ENCODE measurements around the gene CHD3.

The CHD3 gene

DNA sequence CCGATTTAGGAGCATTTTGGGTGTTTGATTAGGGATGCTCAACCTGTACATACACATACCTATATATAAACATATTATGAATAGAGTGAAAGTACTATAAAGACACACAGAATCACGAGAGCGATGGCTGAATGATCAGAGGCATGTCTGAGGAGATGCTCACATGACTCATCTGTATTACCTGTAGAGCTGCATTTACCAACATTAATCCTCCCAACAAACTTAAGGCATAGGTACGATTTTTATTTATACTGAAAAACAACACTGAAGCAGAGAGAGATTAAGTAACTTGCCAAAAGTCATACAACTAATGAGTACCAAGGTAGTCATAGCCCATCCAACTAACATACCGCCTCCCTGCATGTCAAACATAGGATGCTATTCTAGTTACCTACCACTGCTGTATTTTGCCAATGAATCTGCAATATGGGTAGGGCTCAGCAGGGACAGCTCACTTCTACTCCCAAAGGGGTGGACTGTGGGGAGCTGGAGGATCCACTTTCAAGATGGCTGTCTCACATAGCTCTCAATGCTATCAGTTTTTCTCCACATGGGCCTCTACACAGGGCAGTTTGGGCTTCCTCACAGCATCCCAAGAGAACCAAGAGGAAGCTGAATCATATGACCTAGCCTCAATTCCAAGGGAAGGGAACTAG, 23.5 kb upstream of the CHD3 start:
- DNase-seq (ENCODE audit: low read depth) = no peak

DNA sequence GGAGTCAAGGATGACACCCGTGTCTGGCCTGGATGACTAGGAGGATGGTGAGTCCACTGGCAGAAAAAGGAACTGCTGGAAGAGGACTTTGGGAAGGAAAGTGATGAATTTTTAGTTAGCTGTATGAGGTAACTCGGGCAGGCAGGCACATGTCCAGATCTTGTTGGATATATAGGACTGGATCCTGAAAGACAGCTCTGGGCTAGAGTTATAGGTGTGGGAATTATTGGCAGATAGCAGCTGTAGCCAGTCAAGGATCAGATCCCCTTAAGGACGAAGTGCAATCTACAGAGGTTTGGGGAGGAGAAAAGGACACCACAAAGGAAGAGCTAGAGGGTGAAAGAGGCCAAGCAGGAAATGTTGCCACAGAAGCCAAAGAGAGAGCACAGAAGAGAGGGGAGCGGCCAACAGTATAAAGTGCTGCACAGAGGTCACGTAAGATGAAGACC, 20.7 kb upstream of the CHD3 start:
- no peak for DNase-seq (ENCODE audit: low read depth)

DNA sequence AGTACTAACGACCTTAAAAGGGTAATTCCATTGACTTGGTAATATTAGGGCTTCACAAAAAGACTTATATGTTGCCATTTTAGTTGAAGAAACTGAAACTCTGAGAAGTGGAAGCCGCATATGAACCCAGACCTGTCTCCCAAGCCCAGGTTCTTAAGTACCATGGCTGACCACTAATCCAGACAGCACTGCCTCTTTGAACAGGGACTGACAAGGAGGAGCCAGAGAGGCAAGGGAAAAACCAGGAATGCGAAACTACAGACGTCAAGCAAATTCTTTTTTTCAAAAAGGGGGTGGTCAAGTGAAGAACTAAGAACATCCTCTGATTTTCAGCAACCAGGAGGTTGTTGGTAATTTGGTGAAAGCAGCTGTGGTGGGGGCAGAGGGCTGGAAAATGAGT, 15.5 kb upstream of the CHD3 start:
- no peak for DNase-seq (ENCODE audit: low read depth)

DNA sequence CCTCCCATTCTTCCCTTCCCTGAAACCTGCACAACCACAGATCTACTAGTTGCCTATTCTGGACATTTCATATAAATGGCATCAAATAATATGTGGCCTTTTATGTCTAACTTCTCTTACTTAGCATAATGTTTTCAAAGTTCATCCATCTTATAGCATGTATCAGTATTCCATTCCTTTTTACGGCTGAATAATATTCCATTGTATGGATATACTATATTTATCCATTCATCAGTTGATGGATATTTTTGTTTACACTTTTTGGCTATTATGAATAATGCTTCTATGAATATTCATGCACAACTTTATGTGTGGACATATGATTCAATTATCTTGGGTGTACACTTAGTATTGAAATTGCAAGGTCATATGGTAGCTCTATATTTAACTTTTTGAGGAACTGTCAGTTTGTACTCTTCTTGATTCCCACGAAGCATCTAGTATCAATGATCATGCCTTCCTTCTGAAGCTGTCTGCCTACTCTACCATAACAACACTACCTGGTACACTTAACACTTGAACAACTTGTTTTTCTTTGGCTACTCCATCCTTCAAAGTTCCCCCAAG, 12.7 kb upstream of the CHD3 start:
- no peak for DNase-seq (ENCODE audit: low read depth)

DNA sequence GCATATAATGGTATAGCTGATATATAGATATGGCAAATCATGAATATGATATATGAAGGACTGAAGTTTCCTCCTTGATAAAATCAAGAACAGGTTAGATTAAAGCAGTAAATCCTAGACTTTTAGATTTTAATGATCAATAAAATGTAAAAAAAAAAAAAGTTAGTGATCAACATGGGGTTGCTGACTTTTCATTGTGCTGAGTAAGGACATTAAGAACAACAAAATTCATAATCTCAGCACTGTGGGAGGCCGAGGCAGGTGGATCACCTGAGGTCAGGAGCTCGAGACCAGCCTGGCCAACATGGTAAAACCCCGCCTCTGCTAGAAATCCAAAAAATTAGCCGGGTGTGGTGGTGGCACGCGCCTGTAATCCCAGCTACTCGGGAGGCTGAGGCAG, 10.4 kb upstream of the CHD3 start:
- no peak for DNase-seq (ENCODE audit: low read depth)

DNA sequence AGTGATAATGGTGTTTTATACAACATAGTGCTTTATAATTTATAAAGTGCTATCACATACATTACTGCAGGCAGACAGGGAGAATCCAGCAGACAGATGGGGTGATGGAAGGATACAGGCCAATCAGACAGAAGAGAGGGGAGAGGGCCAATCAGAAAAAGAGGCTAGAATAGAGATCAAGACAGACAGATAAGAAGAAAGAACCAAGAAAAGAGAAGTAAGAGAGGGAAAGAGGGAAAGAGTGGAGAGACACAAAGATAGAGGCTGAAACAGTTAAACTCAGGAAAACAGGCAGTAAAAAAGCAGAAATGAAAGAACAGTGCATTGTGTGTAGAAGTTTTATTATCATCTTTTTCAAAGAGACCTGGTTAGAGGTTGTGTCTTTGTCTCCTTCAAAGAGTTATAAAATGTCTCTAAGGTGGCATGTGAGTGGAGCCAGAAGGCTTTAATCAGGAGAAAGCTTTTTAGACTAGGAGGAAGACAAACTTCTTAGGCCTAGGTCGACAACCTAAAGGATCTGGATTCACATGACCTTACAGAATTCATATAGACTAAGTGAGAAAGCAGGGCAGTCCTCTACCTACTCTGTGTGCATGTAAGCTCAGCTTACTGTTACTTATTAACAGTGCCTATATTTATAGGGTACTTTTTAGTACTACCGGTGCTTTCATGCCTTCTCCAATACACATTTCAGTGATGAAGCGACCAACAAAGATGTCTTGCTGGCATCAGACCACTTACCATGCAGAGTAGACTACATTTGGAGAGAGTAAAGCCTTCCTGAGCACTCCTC, 8.3 kb upstream of the CHD3 start:
- DNase-seq (ENCODE audit: low read depth) = no peak

DNA sequence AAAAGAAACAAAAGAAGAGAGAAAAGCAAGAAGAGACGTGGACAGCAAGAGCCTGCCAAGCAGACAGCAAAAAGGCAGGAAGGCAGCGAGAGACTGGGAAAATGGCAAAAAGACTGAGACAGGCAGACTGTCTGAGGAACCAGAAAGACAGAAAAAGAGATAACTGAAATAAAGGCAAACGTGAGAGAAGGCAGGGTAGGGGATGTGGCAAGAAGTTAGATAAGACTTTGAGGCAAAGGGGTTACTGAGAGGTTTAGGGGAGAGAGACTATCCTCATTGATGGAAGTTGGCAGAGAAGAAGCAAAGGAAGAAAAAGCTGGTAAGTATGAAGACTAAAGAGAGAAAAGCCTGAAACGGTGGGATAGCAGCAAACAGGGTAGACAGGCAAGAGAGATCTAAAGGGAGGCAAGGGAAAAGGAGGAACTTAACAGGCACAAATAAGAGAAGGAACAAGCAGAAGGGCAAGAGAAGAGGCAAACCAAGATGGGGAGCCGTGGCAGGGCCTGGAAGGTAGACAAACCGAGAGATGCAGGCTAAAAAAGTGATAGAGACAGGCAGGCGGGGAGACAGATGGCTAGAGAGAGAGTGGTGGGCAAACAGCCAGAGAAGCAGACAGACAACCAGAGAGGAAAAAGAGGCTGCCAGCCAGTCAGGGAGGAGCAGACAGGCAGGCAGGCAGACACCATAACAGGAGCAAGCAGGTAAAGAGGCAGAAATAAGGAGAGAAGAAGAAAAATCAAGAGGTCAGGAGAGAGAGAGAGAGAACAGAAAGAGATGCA, 7.1 kb upstream of the CHD3 start:
- no peak for DNase-seq (ENCODE audit: low read depth)

DNA sequence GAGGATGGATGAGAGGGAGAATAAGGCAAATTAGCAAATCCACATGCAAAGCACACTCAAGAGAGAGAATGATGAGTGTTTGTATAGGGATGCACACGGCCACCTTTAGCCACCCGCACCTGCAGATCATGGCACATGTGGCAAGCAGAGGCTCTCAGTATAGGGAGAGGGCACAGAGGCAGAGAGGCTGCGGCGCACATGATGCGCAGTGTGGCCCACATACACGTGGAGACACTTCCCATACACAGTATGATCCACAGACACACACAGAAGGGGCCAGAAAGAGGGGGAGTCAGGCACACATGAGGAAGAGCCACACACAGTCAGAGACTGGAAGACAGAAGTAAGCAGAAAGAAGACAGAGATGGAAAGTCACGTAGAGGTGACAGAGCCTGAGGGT, 6.5 kb upstream of the CHD3 start:
- DNase-seq (ENCODE audit: low read depth) = no peak

DNA sequence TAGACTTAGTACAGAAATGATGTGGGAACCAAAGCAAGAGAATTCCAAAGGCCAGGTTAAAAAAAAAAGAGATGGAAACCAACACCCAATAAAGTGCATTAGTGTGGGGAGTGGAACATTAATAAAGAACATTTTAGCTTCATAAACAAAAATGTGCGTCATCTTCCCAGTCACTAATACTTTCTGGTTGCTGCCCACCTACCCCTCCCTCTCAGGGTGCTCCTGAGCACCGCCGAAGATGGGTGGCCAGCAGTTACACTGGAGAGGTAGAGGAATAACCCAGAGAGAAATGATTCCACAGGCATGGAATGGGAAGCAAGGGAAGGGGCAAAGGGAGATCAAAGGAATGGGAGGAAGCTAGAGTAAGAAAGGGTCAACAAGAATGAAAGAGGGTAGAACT, 6.0 kb upstream of the CHD3 start:
- DNase-seq (ENCODE audit: low read depth) = no peak

DNA sequence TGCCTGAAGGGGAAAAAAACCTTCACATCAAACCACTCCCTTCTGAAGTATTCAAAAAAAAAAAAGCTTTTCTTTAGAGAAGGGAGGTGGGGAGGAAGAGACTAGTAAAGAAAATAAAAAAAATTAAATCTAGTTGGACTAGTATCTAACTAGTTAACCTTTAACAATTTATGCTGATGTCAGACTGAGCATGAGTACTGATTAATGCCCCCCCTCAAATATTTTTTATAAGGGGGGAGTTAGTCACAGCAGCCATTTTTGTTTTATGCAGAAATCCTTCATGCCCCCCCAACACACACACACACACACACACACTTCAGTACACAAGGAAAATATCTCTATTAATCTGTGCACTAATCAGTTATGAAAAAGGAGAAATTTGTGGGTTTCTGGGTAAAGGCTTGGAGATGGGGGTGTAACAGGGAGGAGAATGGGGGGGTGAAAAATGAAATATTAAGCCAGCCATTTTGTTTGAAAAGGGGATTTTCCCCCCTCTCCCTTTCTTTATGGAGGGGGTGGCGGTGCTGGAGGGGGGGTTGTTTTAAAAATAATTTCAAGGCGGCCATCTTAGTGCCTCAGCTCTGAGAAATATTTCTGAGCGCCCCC, 4.7 kb upstream of the CHD3 start:
- no peak for DNase-seq (ENCODE audit: low read depth)

DNA sequence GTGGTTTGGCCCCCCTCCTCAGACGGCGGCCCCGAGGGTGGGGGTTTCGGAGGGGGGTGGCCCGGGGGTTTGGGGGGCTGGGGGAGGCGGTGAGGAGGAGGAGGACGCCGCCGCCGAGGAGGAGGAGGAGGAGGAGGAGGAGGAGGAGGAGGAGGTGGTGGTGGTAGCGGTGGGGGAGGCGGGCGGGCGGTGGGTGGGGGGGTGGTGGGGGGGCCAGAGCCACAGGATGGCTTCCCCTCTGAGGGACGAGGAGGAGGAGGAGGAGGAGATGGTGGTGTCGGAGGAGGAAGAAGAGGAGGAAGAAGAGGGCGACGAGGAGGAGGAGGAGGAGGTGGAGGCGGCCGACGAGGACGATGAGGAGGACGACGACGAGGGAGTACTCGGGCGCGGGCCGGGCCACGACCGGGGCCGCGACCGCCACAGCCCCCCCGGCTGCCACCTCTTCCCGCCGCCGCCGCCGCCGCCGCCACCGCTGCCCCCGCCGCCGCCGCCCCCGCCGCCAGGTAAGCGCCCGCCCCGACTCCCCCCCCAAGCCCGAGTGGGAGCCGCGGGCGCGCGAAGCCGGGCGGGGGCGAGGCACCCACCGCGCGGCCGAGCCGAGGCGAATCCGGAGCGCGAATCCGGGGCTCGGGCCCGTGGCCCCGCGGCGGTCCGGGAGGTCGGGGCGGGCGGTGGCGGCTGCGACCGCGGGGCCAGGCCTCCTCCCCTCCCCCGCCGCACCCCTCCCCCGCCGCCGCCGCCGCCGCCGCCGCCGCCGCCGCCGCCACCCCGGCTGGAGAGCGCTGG, 3.8 kb upstream of the CHD3 start:
- no peak for DNase-seq (ENCODE audit: low read depth)

DNA sequence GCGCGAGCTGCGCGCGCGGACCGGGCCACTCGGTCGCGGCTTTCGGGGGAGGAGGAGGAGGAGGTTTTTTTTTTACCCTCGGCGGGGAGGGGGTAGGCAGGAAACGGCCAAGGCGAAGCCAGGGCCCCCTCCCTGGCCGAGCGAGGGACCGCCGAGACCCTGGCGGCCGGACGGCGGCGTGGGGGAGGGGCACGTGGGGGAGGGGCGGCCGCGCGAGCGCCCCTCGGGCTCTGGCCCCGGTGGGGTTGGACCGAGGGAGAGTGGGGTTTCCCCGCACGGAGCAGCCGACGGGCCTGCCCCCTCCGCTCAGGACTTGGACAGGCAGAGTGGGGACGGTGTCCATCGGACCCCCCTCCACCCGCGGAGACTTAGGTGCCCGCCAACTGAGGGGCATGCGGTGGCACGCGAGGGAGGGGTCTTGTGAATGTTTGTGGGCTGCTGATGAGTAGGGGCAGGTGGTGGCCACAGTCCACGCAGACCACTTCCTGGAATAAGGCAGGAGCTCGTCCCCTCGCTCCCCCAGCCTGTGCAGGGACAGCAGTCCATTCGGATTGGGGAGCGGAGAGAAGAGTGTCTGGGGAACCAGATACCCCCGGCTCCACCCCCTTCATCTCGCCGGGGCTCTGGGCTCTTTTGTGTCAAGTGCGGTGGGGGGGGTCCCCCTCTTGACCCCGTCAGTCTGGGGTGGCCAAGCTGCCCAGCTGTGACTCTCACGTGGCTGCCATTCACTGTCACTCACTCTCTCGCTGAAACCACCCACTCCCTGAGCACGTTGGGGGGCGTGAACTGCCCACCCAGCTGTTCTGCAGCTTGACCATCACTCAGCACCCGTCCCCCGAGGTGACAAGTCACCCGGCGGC, 3.0 kb upstream of the CHD3 start:
- DNase-seq (ENCODE audit: low read depth) = no peak

DNA sequence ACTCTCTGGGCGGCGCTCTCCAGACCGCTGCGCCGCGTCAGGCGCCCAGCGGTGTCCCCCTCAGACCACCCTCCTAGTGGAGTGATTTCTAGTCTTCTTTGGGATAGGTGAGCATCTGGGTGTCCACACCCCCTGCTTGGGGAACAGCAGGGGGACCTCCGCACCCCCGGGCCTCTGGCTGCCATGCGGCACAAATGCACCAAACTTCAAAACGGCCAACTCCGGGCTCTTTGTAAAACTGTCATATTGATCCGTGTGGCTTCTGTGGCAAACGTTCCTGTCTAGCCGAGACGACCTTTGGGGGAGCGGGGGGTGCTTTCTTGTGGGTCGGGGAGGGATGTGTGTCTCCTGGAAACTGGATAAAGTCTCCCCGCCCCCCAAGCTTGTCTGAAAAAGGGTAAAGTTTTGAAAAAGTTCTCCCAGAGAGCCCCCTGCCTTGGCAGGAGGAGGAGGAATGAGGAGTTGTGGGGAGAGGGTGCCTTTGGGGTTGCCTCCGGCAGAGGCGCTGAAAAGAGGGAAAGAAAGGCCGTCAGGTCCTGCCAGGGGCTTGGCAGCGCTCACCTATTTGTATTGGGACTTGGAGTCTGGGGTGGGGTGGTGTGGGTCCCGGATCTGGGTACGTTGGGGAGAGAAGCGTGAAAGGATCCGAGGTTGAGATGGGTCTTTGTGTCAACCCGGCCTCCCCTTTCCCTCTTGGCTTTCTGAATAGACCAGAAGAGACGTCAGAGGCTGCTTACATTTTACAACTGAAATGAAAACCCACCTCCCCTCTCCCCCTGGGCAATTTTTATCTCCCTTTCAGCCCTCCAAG, 2.2 kb upstream of the CHD3 start:
- DNase-seq (ENCODE audit: low read depth) = no peak

DNA sequence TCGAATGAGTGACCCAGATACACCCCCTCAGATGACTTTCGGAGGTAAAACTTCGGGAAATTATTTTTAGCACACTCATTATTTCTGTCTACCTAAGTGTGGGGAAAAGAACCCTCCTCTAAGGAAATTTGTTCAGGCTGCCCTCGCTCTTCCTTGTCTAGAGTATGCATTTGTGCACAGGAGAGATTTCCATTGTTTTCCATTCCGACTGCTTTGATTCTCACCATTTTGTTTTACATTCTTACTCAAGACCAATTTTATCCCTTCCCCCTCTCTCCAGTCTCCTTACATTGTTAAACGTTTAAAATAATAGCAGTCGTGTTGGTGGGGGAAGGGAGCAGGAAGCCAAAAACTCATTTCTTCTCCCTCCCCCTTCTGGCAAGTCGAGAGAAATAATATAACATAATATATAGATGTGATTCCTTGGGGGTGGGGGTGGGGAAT, 1.5 kb upstream of the CHD3 start:
- no peak for DNase-seq (ENCODE audit: low read depth)

DNA sequence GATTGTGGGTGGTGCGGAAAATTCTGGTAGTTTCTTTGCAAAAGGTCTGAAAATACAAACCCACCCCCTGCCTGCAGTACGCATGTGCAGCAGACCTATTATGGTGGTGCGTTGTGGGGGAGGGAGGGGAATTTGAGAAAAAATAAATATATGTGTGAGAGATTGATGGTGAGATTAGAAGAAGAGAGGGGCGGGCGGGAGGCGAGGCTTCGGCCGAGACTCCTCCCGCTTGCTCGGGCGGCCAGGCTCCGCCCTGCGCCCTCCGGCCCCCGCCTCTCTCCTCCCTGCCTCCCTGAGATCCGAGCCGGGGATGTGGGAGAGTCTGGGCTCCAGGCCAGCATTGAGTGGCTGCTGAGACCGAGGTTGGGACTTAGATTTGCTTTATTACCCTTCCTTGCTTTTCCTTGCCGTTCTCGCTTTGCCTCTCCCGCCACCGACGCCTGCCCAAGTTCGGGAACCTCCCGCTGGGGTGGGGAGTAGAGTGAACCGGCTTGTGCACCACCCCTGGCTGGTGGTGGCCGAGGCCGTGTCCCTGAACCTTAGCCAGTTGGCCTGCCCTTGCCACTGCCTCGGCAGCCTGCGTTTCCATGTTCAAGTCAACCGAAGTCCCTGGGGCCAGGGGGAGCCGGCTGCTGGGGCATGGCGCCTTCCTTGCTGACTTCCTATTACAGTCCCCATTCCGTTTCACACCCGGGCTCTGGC, 956 bp upstream of the CHD3 start:
- peak; percentile 94 for DNase-seq (ENCODE audit: low read depth)

DNA sequence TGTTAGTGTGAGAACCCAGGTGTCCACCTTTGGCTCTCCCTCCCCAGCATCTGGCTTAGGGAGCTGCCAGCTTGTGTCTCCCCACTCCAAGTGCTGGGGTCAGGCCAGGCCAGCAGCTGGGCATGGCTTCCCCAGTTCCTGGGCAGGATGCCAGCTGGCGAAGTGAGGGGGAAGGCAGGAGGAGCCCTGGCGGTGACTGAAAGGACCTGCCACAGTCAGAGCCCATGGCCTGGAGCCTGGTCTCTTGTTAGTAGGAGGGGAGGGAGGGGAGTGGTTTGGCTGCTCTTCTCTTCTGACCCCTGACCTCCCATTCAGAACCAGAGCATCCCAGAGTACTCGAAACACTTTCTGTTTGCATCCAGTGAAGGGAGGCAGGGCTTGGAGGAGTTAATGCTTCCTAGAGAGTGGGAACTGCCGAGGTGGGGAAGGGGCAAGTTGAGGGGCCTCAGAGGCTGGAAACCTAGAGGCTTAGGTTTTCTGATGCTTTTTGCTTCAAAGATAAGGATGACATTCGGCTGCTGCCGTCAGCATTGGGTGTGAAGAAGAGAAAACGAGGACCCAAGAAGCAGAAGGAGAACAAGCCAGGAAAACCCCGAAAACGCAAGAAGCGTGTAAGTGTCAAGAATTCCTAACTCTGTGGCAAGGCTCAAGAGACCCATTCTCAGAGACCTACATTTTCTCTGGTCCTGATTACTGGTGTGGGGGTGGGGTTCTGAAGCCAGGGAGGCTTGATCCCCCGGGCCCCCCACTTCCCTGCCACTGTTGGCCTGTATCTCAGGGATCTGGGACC, 772 bp downstream of the CHD3 start:
- DNase-seq (ENCODE audit: low read depth) = peak; percentile 98

DNA sequence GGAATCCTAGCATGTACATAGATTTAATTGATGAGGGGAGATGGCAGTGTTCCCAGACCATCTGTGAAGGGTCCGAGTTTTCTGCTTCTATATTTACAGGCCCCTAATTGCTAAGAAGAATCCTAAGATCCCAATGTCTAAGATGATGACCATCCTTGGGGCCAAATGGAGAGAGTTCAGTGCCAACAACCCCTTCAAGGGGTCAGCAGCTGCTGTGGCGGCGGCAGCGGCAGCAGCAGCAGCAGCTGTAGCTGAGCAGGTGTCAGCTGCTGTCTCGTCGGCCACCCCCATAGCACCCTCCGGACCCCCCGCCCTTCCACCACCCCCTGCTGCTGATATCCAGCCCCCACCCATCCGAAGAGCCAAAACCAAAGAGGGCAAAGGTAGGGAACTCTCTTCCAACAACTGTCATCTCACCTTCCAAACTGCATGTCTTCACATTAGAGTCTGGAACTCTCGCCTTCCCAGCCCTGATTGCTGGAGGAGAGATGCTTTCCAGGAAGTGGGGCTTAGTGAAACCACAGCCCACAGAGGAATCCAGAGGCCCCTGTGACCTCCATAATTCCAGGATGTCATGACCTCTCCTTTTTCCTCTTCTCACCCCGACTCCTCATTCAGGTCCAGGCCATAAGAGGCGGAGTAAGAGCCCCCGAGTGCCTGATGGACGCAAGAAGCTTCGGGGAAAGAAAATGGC, 4.7 kb downstream of the CHD3 start:
- no peak for DNase-seq (ENCODE audit: low read depth)
